ENCODE measurements around the gene MRNIP.

Gene MRNIP

DNA sequence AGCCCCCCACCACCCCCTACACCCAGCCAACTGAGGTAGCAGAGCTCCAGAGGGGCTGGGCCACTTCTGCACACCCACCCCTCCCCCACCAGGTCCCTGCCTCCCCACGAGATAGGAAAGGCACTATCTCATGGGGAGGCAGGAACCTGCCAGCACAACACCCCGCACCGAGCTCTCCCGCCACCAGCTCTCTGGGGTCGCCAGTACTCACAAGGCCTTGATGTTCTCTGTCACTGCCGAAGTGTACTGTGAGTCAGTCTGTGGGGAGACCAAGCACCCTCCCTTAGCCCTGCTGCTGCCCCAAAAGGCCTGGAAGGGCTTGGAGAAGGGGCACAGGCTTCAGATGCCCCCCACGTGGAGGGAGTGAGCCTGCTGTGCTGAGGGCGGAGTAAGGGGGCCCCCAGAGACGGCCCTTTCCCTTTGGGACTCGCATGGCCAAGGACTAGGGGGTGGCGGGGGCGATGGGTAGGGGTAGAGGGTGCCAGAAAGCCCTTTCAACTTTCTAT, 57.9 kb downstream of the MRNIP start:
- POLR2A ChIA-PET (ENCODE audit: low non-redundant PET), result interaction anchor here (0.6 kb wide), 1 partner anchor 38 kb away, joined by 3 read pairs; no protein-coding TSS in a partner anchor
- CTCF ChIA-PET, result interaction anchor here (0.6 to 1.1 kb wide), 2 partner anchors 22 to 316 kb away, joined by 3 to 4 read pairs; no protein-coding TSS in a partner anchor
- H3K27ac ChIP-seq, result peak overlapping the region; percentile 86; the same call in 1 of the 2 replicates
- TF ChIP-seq, protein P1, sequence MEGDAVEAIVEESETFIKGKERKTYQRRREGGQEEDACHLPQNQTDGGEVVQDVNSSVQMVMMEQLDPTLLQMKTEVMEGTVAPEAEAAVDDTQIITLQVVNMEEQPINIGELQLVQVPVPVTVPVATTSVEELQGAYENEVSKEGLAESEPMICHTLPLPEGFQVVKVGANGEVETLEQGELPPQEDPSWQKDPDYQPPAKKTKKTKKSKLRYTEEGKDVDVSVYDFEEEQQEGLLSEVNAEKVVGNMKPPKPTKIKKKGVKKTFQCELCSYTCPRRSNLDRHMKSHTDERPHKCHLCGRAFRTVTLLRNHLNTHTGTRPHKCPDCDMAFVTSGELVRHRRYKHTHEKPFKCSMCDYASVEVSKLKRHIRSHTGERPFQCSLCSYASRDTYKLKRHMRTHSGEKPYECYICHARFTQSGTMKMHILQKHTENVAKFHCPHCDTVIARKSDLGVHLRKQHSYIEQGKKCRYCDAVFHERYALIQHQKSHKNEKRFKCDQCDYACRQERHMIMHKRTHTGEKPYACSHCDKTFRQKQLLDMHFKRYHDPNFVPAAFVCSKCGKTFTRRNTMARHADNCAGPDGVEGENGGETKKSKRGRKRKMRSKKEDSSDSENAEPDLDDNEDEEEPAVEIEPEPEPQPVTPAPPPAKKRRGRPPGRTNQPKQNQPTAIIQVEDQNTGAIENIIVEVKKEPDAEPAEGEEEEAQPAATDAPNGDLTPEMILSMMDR (conservative IDR thresholded peaks at IDR 0.05; ENCODE audit: low read depth), result no peak
- no peak for DNase-seq (ENCODE audit: low spot score)

DNA sequence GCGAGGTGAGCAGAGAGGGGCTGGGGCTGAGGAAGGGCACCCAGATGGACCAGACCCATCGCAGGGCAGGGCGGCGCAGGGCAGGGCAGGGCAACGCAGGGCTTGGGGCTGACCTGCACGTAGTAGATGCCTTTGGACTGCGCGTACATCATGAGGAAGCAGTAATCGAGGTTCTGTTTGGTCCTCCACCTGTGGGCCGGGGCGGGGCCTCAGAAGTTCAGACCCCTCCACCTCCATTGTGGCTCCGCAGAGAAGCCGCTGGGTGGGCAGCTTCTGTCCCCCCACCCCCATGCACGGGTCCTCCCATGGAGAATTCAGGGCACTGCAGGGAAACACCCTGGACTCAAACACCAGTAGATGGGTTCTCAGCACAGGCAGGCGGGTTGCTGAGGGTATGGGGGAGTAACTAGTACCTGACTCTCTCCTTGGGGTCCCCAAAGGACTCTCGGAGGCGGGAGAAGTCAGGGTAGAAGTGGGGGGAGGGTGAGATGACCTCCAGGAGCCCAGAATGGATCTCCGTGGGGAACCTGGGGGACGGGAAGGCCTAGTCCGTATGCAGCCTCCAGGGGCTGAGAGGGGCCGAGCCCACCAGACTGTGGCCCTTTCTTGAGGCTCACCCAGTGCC, 58.4 kb downstream of the MRNIP start:
- TF ChIP-seq, protein P1 (conservative IDR thresholded peaks at IDR 0.05; ENCODE audit: low read depth), result no peak
- ChIA-PET POLR2A (ENCODE audit: low non-redundant PET) (no interaction called here), CTCF (interaction anchor here (0.6 to 1.1 kb wide), 2 partner anchors 23 to 775 kb away, joined by 3 read pairs; no protein-coding TSS in a partner anchor)
- DNase-seq (ENCODE audit: low spot score), result no peak
- H3K27ac ChIP-seq, result peak overlapping the region; percentile 86

DNA sequence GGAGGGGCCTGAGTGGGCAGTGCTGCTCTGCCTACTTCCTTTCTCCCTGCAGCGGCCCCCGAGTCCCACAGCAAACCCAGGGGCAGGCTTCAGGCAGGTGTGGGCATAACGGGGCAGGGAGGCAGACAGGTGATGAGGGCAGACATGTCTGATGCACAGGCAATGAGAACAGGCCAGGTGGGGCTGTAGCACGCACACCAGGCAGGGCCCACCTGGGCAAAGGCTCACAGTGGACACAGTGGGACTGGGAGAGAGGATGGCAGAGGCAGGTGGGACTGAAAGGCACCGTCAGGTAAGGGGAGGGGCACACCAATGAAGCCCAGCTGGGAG, 59.0 kb downstream of the MRNIP start:
- peak overlapping the region; percentile 86 for H3K27ac ChIP-seq
- no peak for DNase-seq (ENCODE audit: low spot score)
- ChIA-PET POLR2A (ENCODE audit: low non-redundant PET) (no interaction called here), CTCF (interaction anchor here (0.6 to 1.1 kb wide), 2 partner anchors 23 to 776 kb away, joined by 3 read pairs; no protein-coding TSS in a partner anchor)
- TF ChIP-seq, protein P1 (conservative IDR thresholded peaks at IDR 0.05; ENCODE audit: low read depth), result no peak

DNA sequence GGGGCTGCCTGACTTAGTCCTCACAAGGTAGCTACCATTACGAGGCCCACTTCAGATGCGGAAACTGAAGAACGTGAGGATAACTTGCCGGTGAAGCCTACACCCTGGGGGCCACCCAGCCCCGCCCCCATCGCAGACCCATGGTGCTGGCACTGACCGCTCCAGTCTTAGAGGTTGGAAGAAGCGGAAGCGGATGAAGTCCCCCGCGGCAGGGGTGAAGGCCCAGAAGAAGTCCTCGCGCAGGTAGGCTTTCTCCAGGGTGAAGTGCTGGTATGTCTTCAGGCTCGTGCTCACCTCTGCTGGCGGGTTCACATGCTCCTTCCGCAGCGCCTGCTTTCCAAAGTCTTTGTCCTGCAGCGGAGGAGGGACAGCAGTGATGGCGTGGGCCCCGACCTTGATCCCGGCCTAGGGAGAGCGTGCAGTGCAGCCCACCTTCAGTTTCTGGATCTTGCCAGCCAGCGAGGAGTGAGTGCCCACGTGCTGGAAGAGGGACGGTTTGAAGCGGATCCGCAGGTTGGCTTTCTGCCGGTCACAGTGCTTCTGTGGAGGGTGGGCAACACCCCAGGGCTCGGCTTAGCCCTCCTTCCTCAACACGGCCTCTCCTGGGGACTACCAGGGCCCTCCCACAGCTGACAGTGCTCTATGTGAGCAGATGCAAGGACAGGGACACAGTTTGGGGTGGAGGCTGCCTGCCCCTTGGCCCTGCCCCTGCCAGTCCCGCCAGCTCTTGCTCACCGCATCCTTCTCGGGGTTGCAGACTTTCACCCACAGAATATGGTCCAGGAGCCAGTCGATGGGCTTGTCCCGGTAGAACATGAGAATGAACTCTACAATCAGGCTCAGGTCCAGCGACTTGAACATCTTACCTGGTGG, 59.6 kb downstream of the MRNIP start:
- TF ChIP-seq, protein P1 (conservative IDR thresholded peaks at IDR 0.05; ENCODE audit: low read depth), result no peak
- peak overlapping the region; percentile 86 for H3K27ac ChIP-seq
- CTCF ChIA-PET, result interaction anchor here (0.6 to 1.0 kb wide), 2 partner anchors 36 to 776 kb away, joined by 3 read pairs; no protein-coding TSS in a partner anchor
- no peak for DNase-seq (ENCODE audit: low spot score)
- POLR2A ChIA-PET (ENCODE audit: low non-redundant PET), result no interaction called here

DNA sequence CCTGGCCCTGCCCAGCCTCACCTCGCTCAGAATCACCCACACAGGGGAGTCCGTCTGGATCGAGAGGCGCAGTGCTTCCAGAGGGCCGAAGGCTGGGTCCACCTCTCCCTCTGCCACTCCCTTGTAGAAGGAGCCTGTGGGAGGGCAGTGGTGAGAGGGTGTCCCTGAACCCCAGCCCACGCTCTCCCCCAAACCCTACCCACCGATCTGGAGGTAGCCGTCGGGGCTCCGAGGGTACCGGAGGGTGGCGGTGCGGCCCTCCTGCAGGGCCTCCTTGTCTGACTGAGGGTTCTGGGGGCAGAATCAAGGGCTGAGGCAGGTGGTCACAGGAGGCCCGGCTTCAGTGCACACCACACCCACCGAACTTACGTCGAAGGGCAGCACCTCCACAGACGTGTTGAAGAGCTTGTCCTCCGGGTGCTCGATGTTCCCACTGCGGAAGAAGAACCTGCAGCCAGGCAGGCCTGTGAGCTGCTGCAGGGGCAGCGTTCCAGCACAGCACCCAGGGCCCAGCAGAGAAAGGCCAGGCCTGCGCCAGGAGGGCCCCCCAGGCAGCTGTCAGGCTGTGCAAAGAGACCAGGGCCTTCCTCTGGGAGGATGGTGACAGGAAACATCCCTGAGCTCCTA, 60.4 kb downstream of the MRNIP start:
- DNase-seq (ENCODE audit: low spot score), result no peak
- H3K27ac ChIP-seq, result peak overlapping the region; percentile 86
- TF ChIP-seq, protein P1 (conservative IDR thresholded peaks at IDR 0.05; ENCODE audit: low read depth), result no peak
- ChIA-PET CTCF (interaction anchor here (0.7 to 7.0 kb wide), 3 partner anchors 35 to 56 kb away, joined by 3 to 39 read pairs (median 3); no protein-coding TSS in a partner anchor), POLR2A (ENCODE audit: low non-redundant PET) (no interaction called here)

DNA sequence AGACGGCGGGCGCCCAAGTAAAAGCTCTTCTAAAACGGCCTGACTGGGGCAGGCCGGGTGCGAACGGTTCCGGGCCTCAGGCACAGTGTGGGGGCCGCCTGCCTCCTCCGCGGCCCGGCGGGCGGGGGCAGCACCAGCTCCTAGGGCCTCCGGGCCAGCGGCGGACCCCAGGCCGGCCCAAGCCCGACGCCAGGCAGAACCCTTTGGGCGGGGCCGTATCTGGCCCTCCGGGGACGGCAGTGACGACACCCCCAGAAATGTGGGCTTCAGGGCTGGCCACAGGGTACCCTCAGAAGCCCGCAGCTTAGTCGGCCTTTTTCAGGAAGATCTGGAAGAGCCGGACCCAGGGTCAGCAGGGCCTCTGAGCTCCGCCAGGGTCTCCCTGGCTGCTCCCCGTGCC, 60.9 kb downstream of the MRNIP start:
- H3K27ac ChIP-seq, result peak overlapping the region; percentile 86
- ChIA-PET CTCF (interaction anchor here (0.7 to 7.0 kb wide), 2 partner anchors 35 to 55 kb away, joined by 3 to 39 read pairs; no protein-coding TSS in a partner anchor), POLR2A (ENCODE audit: low non-redundant PET) (no interaction called here)
- TF ChIP-seq, protein P1 (conservative IDR thresholded peaks at IDR 0.05; ENCODE audit: low read depth), result no peak
- no peak for DNase-seq (ENCODE audit: low spot score)

All from RWPE1 (cell line).